GM19397 (cell line): ENCODE results near the gene NABP2.
"Not testable (repeated sequence)": the region's sequence is repeated elsewhere in the genome, so short reads cannot be mapped to it uniquely, and the experiment has no call there.

Experiments
- ATAC-seq: cut with Tn5 transposase; IDR thresholded peaks from one replicate; pipeline ENCODE4 v1.9.1; 2021; ENCODE audit warnings: mild to moderate bottlenecking, moderate library complexity; ENCODE audit not compliant: unreplicated experiment

NABP2 gene

GRCh38 chr12:56224102-56224701, at the start of gene NABP2:
Gene NABP2, plus strand, starts transcription at chr12:56224342. Its CDS starts 515 bp downstream, at chr12:56224857.
- ATAC-seq, result peak; percentile 75

GRCh38 chr12:56178347-56178746, 45.8 kb upstream of the NABP2 start:
- ATAC-seq, result no peak

- no peak for ATAC-seq
Measured at GRCh38 chr12:56186957-56187356, 37.2 kb upstream of the NABP2 start.

- no peak for ATAC-seq
Measured at GRCh38 chr12:56188131-56188777, 35.9 kb upstream of the NABP2 start.

GRCh38 chr12:56188778-56189098, 35.4 kb upstream of the NABP2 start:
- no peak for ATAC-seq

- peak; percentile 83 for ATAC-seq
Measured at GRCh38 chr12:56189099-56189917, 34.8 kb upstream of the NABP2 start, which contains the start of gene SMARCC2. Gene SMARCC2, minus strand, starts transcription at chr12:56189483. Its CDS starts 22 bp downstream, at chr12:56189461.

- ATAC-seq, result peak; percentile 26
Measured at GRCh38 chr12:56189918-56190694, 34.0 kb upstream of the NABP2 start.

GRCh38 chr12:56190695-56191155, 33.4 kb upstream of the NABP2 start:
- ATAC-seq, result no peak

- ATAC-seq, result no peak
Measured at GRCh38 chr12:56192582-56192981, 31.6 kb upstream of the NABP2 start.

- no peak for ATAC-seq
Measured at GRCh38 chr12:56193025-56193578, 31.0 kb upstream of the NABP2 start.

GRCh38 chr12:56196818-56197550, 27.2 kb upstream of the NABP2 start:
- ATAC-seq, result not testable (repeated sequence)

- ATAC-seq, result no peak
Measured at GRCh38 chr12:56197921-56198635, 26.1 kb upstream of the NABP2 start.

GRCh38 chr12:56198836-56199235, 25.3 kb upstream of the NABP2 start:
- no peak for ATAC-seq

- ATAC-seq, result no peak
Measured at GRCh38 chr12:56202366-56202765, 21.8 kb upstream of the NABP2 start.

GRCh38 chr12:56202838-56203237, 21.3 kb upstream of the NABP2 start:
- no peak for ATAC-seq

- no peak for ATAC-seq
Measured at GRCh38 chr12:56204275-56204674, 19.9 kb upstream of the NABP2 start.

GRCh38 chr12:56205445-56205844, 18.7 kb upstream of the NABP2 start:
- ATAC-seq, result no peak

GRCh38 chr12:56206452-56207166, 17.5 kb upstream of the NABP2 start:
- no peak for ATAC-seq

GRCh38 chr12:56208006-56208405, 16.1 kb upstream of the NABP2 start:
- no peak for ATAC-seq
